GM23338 (cell line): Measurements from ENCODE around the gene ICAM5. TPM values are rescaled to one million over a fixed set of nuclear protein-coding genes. Genes with fewer than 3 reads are reported as not detected.

Experiments used
- ATAC-seq: fragments of 200-7000 bp; cut with Tn5 transposase; 3 replicates; pipeline ENCODE4 v1.9.1; 2020
- DNase-seq: peaks from one replicate; pipeline ENCODE4 v3.0.0-alpha.2; 2015; ENCODE audit warnings: low spot score
- H2AFZ ChIP-seq: fragments of 200-600 bp; sonication (generic); 2 replicates; pipeline ENCODE4 v1.8.0; 2016; ENCODE audit warnings: antibody characterized with exemption, mild to moderate bottlenecking, moderate library complexity
- H3F3A ChIP-seq: fragments of 200-600 bp; sonication (generic); replicated peaks from 2 replicates; pipeline ENCODE4 v1.8.0; 2017; ENCODE audit warnings: antibody characterized with exemption, mixed run types, low read depth
- H3K27ac ChIP-seq: fragments of 200-600 bp; sonication (generic); 2 replicates; pipeline ENCODE4 v1.6.1; 2016; ENCODE audit warnings: low read depth
- H3K27me3 ChIP-seq: fragments of 200-600 bp; sonication (generic); 2 replicates; pipeline ENCODE4 v1.8.0; 2016; ENCODE audit warnings: mild to moderate bottlenecking, mixed run types, moderate library complexity; ENCODE audit not compliant: insufficient read depth
- H3K36me3 ChIP-seq: fragments of 200-600 bp; sonication (generic); 2 replicates; pipeline ENCODE4 v1.8.0; 2016; ENCODE audit warnings: mild to moderate bottlenecking; ENCODE audit not compliant: insufficient read depth
- H3K4me1 ChIP-seq: fragments of 200-600 bp; sonication (generic); 2 replicates; pipeline ENCODE4 v1.8.0; 2016; ENCODE audit warnings: mild to moderate bottlenecking, moderate library complexity; ENCODE audit not compliant: insufficient read depth
- H3K4me2 ChIP-seq: fragments of 200-600 bp; sonication (generic); 2 replicates; pipeline ENCODE4 v1.7.1; 2017; ENCODE audit warnings: mixed run types
- H3K4me3 ChIP-seq: fragments of 200-600 bp; sonication (generic); 2 replicates; pipeline ENCODE4 v1.6.1; 2016; ENCODE audit warnings: mixed run types
- H3K79me2 ChIP-seq: fragments of 200-600 bp; sonication (generic); replicated peaks from 2 replicates; pipeline ENCODE4 v1.8.0; 2017; ENCODE audit warnings: mild to moderate bottlenecking; ENCODE audit not compliant: insufficient read depth
- H3K9me2 ChIP-seq: fragments of 200-600 bp; sonication (generic); 2 replicates; pipeline ENCODE4 v1.8.0; 2017; ENCODE audit not compliant: insufficient read depth
- H4K20me1 ChIP-seq: fragments of 200-600 bp; sonication (generic); replicated peaks from 2 replicates; pipeline ENCODE4 v1.8.0; 2017; ENCODE audit warnings: mild to moderate bottlenecking; ENCODE audit not compliant: insufficient read depth
- H3K27ac Mint-ChIP-seq: 2 replicates; pipeline ENCODE4 v1.8.0; 2020; ENCODE audit warnings: inconsistent platforms, mild to moderate bottlenecking, moderate library complexity, mixed read lengths
- H3K27me3 Mint-ChIP-seq: 3 replicates; pipeline ENCODE4 v1.8.0; 2022; ENCODE audit warnings: low read depth, mild to moderate bottlenecking, moderate library complexity, mixed read lengths, inconsistent platforms; ENCODE audit not compliant: insufficient read depth, poor library complexity
- H3K36me3 Mint-ChIP-seq: 3 replicates; pipeline ENCODE4 v1.8.0; 2021; ENCODE audit warnings: low read depth, mild to moderate bottlenecking, inconsistent platforms, moderate library complexity, mixed read lengths
- H3K4me1 Mint-ChIP-seq: 3 replicates; pipeline ENCODE4 v1.8.0; 2020; ENCODE audit warnings: mild to moderate bottlenecking, inconsistent platforms, mixed read lengths
- H3K4me3 Mint-ChIP-seq: 3 replicates; pipeline ENCODE4 v1.8.0; 2021; ENCODE audit warnings: moderate library complexity, mild to moderate bottlenecking, inconsistent platforms, mixed read lengths
- H3K9me3 Mint-ChIP-seq: 3 replicates; pipeline ENCODE4 v1.8.0; 2020; ENCODE audit warnings: moderate library complexity, mild to moderate bottlenecking, inconsistent platforms, mixed read lengths
- EZH2 ChIP-seq: fragments of 200-600 bp; sonication (generic); IDR thresholded peaks from one replicate; pipeline ENCODE4 v1.8.0; 2017; ENCODE audit warnings: antibody characterized with exemption, mild to moderate bottlenecking, low read depth; ENCODE audit not compliant: unreplicated experiment
- EZH2phosphoT487 ChIP-seq: fragments of 200-600 bp; sonication (generic); IDR thresholded peaks from one replicate; pipeline ENCODE4 v1.8.1; 2018; ENCODE audit warnings: antibody characterized with exemption; ENCODE audit not compliant: unreplicated experiment
- POLR2AphosphoS5 ChIP-seq: IDR thresholded peaks from 2 replicates; pipeline ENCODE4 v1.6.1; 2016; ENCODE audit warnings: antibody characterized with exemption, low read depth
- ZNF114 ChIP-seq: fragments of 250-450 bp; sonication (Bioruptor Pico); IDR thresholded peaks from 2 replicates; pipeline ENCODE4 v1.5.0; 2020; ENCODE audit warnings: mild to moderate bottlenecking, moderate library complexity
- polyA plus RNA-seq: library from polyadenylated mRNA; unstranded; fragments of >200 nt; fragmentation: Nextera tagmentation; extraction: Ambion mirVana; gene quantifications from 2 replicates; pipeline ENCODE4 v1.2.1, GENCODE V29; 2016
- total RNA-seq: library from RNA; depleted of rRNA; stranded (reverse); fragments of >200 nt; shearing (Covaris generic); gene quantifications from 2 replicates; pipeline ENCODE4 v1.2.3, GENCODE V29; 2014
- TF ChIP-seq, protein P1 (sequence below): fragments of 250-450 bp; sonication (Bioruptor Pico); IDR thresholded peaks from 2 replicates; pipeline ENCODE4 v1.5.0; 2020; ENCODE audit warnings: mild to moderate bottlenecking, moderate library complexity
- TF ChIP-seq, protein P2 (sequence below), 2 experiments: fragments of 200-600 bp in 1 of 2; sonication (generic) in 1 of 2; conservative IDR thresholded peaks; 2 replicates each; pipeline versions ENCODE4 v1.5.1 to v1.6.1; 2016 to 2017; ENCODE audit warnings: antibody characterized with exemption in 2 of 2, low read depth in 2 of 2, mild to moderate bottlenecking in 2 of 2, moderate library complexity in 1 of 2

The ICAM5 gene
- total and polyA plus RNA-seq, 2 experiments from 2014 or later: 0.47 to 4.6 TPM

DNA sequence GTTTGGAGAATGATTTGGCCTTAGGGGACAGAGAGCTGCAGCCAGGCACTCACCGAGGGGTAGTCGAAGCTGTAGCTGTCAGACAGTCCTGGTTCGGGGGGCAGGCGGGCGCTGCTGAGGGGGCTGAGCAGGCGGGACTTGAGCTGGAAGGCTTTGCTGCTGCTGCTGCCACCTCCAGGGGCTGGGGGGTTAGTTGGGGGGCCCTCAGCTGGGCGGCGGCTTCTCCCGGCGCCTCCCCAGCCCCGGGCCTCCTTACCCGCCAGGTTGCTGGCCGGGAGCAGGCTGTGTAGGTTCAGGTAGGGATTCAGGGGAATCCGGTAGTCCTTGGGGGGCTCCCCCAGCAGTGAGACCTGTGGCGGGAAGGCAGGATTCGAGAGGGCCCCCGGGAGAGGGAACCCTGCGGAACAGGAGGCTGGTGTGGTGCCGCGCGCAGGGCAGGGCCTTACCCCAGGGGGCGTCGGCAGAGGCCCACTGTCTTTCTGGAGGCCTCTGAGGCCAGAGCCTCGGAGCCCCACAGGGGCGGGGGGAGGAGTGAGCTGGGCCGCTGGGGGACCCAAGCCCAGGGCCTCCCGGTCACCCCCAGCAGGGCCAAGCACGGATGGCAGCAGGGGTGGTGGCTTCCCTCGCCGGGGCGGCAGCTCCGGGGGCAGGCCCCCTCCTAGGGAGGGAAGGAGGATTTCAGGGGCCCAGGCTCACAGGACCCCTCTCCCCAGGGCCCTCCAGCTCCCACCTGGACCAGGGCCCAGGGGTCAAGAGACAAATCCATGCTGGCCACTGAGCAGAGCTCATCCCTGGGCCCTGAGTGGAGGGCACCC is 31.1 kb downstream of the ICAM5 start (continued):
- TF ChIP-seq, protein P1, sequence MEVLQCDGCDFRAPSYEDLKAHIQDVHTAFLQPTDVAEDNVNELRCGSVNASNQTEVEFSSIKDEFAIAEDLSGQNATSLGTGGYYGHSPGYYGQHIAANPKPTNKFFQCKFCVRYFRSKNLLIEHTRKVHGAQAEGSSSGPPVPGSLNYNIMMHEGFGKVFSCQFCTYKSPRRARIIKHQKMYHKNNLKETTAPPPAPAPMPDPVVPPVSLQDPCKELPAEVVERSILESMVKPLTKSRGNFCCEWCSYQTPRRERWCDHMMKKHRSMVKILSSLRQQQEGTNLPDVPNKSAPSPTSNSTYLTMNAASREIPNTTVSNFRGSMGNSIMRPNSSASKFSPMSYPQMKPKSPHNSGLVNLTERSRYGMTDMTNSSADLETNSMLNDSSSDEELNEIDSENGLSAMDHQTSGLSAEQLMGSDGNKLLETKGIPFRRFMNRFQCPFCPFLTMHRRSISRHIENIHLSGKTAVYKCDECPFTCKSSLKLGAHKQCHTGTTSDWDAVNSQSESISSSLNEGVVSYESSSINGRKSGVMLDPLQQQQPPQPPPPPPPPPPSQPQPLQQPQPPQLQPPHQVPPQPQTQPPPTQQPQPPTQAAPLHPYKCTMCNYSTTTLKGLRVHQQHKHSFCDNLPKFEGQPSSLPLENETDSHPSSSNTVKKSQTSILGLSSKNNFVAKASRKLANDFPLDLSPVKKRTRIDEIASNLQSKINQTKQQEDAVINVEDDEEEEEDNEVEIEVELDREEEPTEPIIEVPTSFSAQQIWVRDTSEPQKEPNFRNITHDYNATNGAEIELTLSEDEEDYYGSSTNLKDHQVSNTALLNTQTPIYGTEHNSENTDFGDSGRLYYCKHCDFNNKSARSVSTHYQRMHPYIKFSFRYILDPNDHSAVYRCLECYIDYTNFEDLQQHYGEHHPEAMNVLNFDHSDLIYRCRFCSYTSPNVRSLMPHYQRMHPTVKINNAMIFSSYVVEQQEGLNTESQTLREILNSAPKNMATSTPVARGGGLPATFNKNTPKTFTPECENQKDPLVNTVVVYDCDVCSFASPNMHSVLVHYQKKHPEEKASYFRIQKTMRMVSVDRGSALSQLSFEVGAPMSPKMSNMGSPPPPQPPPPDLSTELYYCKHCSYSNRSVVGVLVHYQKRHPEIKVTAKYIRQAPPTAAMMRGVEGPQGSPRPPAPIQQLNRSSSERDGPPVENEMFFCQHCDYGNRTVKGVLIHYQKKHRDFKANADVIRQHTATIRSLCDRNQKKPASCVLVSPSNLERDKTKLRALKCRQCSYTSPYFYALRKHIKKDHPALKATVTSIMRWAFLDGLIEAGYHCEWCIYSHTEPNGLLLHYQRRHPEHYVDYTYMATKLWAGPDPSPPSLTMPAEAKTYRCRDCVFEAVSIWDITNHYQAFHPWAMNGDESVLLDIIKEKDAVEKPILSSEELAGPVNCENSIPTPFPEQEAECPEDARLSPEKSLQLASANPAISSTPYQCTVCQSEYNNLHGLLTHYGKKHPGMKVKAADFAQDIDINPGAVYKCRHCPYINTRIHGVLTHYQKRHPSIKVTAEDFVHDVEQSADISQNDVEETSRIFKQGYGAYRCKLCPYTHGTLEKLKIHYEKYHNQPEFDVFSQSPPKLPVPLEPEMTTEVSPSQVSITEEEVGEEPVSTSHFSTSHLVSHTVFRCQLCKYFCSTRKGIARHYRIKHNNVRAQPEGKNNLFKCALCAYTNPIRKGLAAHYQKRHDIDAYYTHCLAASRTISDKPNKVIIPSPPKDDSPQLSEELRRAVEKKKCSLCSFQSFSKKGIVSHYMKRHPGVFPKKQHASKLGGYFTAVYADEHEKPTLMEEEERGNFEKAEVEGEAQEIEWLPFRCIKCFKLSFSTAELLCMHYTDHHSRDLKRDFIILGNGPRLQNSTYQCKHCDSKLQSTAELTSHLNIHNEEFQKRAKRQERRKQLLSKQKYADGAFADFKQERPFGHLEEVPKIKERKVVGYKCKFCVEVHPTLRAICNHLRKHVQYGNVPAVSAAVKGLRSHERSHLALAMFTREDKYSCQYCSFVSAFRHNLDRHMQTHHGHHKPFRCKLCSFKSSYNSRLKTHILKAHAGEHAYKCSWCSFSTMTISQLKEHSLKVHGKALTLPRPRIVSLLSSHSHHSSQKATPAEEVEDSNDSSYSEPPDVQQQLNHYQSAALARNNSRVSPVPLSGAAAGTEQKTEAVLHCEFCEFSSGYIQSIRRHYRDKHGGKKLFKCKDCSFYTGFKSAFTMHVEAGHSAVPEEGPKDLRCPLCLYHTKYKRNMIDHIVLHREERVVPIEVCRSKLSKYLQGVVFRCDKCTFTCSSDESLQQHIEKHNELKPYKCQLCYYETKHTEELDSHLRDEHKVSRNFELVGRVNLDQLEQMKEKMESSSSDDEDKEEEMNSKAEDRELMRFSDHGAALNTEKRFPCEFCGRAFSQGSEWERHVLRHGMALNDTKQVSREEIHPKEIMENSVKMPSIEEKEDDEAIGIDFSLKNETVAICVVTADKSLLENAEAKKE (CRISPR knock-in tag): no peak

DNA sequence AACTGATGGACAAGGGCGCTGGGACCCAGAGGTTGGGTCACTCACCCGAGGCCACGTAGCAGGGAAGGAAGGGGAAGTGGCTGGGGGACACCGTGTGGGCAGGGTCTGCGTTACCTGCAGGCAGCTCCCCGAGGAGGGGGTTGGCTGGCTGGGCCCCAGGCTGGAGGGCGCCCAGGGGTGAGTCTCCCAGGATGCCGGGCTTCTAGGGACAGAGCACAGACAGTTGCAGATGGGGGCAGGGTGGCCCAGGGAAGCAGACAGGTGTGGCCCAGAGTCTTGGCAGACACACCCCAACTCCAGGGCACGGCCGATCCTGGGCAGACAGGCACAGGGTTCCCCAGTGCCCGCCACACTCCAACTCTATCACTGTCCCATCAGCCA is 31.7 kb downstream of the ICAM5 start:
- ATAC-seq (no peak), DNase-seq (no peak)
- Mint-ChIP-seq H3K4me3 (no peak overlapping the region), H3K9me3 (no peaks in the 10 kb centered on the region), H3K4me1 (peaks cover under 1% of the 10 kb centered on the region; the same call in 2 of the 3 replicates), H3K27ac (no peak overlapping the region), H3K36me3 (peaks cover 60% of the 10 kb centered on the region), H3K27me3 (peaks cover 2% of the 10 kb centered on the region)
- Histone ChIP-seq H3K27me3 (no peaks in the 10 kb centered on the region), H3F3A (peaks cover 8% of the 10 kb centered on the region), H3K79me2 (no peaks in the 10 kb centered on the region), H3K27ac (no peak overlapping the region), H3K4me3 (no peak overlapping the region), H4K20me1 (peaks cover 11% of the 10 kb centered on the region), H2AFZ (no peak overlapping the region), H3K4me2 (no peak overlapping the region), H3K36me3 (peaks cover 19% of the 10 kb centered on the region; the same call in 1 of the 2 replicates), H3K4me1 (peaks cover under 1% of the 10 kb centered on the region; the same call in 1 of the 2 replicates), H3K9me2 (no peaks in the 10 kb centered on the region)
- TF ChIP-seq POLR2AphosphoS5 (no peak), EZH2phosphoT487 (no peak), EZH2 (no peak), ZNF114 (CRISPR knock-in tag) (no peak)
- TF ChIP-seq, protein P1 (CRISPR knock-in tag): no peak
- TF ChIP-seq, protein P2, sequence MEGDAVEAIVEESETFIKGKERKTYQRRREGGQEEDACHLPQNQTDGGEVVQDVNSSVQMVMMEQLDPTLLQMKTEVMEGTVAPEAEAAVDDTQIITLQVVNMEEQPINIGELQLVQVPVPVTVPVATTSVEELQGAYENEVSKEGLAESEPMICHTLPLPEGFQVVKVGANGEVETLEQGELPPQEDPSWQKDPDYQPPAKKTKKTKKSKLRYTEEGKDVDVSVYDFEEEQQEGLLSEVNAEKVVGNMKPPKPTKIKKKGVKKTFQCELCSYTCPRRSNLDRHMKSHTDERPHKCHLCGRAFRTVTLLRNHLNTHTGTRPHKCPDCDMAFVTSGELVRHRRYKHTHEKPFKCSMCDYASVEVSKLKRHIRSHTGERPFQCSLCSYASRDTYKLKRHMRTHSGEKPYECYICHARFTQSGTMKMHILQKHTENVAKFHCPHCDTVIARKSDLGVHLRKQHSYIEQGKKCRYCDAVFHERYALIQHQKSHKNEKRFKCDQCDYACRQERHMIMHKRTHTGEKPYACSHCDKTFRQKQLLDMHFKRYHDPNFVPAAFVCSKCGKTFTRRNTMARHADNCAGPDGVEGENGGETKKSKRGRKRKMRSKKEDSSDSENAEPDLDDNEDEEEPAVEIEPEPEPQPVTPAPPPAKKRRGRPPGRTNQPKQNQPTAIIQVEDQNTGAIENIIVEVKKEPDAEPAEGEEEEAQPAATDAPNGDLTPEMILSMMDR (conservative IDR thresholded peaks at IDR 0.05; ENCODE audit: low read depth in 2 of 2): no peak
